NCI-H1417 (cell line): ENCODE results near the gene PLRG1.
A peak's percentile ranks its signal among the peaks of the same experiment; 100 is the strongest.

ENCODE experiments used
- DNase-seq, 3 experiments: peaks; one replicate each; lab custom pipeline; 2025; lab: John Stamatoyannopoulos, UW

PLRG1 gene

GRCh38 chr4:154573190-154573870, 23.1 kb upstream of the PLRG1 start:
- no peak for DNase-seq

- no peak for DNase-seq
Observed at GRCh38 chr4:154569584-154569983, 19.4 kb upstream of the PLRG1 start.

- no peak for DNase-seq
Observed at GRCh38 chr4:154569028-154569427, 18.8 kb upstream of the PLRG1 start.

GRCh38 chr4:154566639-154567204, 16.5 kb upstream of the PLRG1 start:
- DNase-seq, result no peak

GRCh38 chr4:154565704-154566103, 15.5 kb upstream of the PLRG1 start:
- no peak for DNase-seq

GRCh38 chr4:154564311-154564710, 14.1 kb upstream of the PLRG1 start:
- DNase-seq, result no peak

- DNase-seq, result no peak
Observed at GRCh38 chr4:154562697-154563254, 12.6 kb upstream of the PLRG1 start, which contains the start of gene FGB. FGB (plus strand) TSS chr4:154563011; CDS start chr4:154563019, 8 bp downstream.

- no peak for DNase-seq
Observed at GRCh38 chr4:154560824-154561231, 10.6 kb upstream of the PLRG1 start.

GRCh38 chr4:154560419-154560801, 10.2 kb upstream of the PLRG1 start:
- no peak for DNase-seq

GRCh38 chr4:154559494-154560418, 9.6 kb upstream of the PLRG1 start:
- DNase-seq, result peak; percentile 1 to 67 (median 13)

- DNase-seq, result no peak
Observed at GRCh38 chr4:154559141-154559493, 8.9 kb upstream of the PLRG1 start.

- peak; percentile 16 to 87 (median 59) for DNase-seq
Observed at GRCh38 chr4:154551872-154552686, 1.9 kb upstream of the PLRG1 start.

GRCh38 chr4:154545689-154546088, 4.5 kb downstream of the PLRG1 start:
- DNase-seq, result no peak

- no peak for DNase-seq
Observed at GRCh38 chr4:154542271-154542879, 7.8 kb downstream of the PLRG1 start.

- DNase-seq, result peak in 1 of 3 experiments; percentile 12
Observed at GRCh38 chr4:154534296-154534695, 15.9 kb downstream of the PLRG1 start.

- DNase-seq, result no peak
Observed at GRCh38 chr4:154529728-154530519, 20.3 kb downstream of the PLRG1 start.

GRCh38 chr4:154528869-154529268, 21.3 kb downstream of the PLRG1 start:
- no peak for DNase-seq

- DNase-seq, result no peak
Observed at GRCh38 chr4:154527308-154527707, 22.9 kb downstream of the PLRG1 start.

- DNase-seq, result peak in 1 of 3 experiments; percentile 57
Observed at GRCh38 chr4:154526151-154526550, 24.0 kb downstream of the PLRG1 start.

- no peak for DNase-seq
Observed at GRCh38 chr4:154521607-154522006, 28.6 kb downstream of the PLRG1 start.
